Kidney epithelial cell (primary cell): ENCODE results near the gene EEF2K. TPM values are rescaled to one million over a fixed set of nuclear protein-coding genes. Genes with fewer than 3 reads are reported as not detected.
A peak's percentile ranks its signal among the peaks of the same experiment; 100 is the strongest.

ENCODE experiments used
- DNase-seq: peaks from one replicate; pipeline ENCODE4 v3.0.0-alpha.2; 2010; ENCODE audit warnings: low read depth
- H3K27me3 ChIP-seq: 2 replicates; pipeline ENCODE4 v1.6.0; 2011; ENCODE audit warnings: low read length; ENCODE audit not compliant: control insufficient read depth, insufficient read depth
- H3K36me3 ChIP-seq: 2 replicates; pipeline ENCODE4 v1.5.1; 2011; ENCODE audit warnings: low read length; ENCODE audit not compliant: control insufficient read depth, insufficient read depth
- H3K4me3 ChIP-seq: 2 replicates; pipeline ENCODE4 v1.5.1; 2011; ENCODE audit warnings: low read depth, mild to moderate bottlenecking, control low read depth, low read length
- CTCF ChIP-seq: IDR thresholded peaks from 2 replicates; pipeline ENCODE4 v1.5.1; 2011; ENCODE audit warnings: mild to moderate bottlenecking, moderate library complexity, low read length, control low read depth, inconsistent platforms; ENCODE audit not compliant: insufficient read depth, poor library complexity, severe bottlenecking
- total RNA-seq: library from RNA; depleted of rRNA; stranded (reverse); fragments of >200 nt; gene quantifications from 2 replicates; pipeline ENCODE4 v1.2.3, GENCODE V29; 2015

EEF2K gene
- total RNA-seq, 1 donor from 2014 or later, result 6.8 TPM

DNA sequence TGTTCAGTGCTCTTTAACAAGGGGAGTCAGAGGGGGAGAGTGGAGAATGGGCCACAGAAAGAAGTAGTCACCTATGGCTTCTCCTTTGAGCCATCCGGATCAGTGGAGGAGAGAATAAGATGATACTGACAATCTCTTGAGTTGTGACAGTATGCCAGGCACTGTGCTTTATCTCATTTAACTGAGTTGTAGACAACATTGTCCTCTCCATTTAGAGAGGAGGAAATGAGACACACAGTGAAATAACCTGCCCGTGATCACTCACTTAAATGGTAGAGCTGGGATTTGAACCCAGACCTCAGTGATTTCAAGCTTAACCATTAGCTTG, 17.8 kb upstream of the EEF2K start:
- H3K36me3 ChIP-seq, result no peaks in the 10 kb centered on the region
- DNase-seq, result no peak
- H3K27me3 ChIP-seq, result no peaks in the 10 kb centered on the region
- TF ChIP-seq CTCF, result no peak
- H3K4me3 ChIP-seq, result no peak overlapping the region

DNA sequence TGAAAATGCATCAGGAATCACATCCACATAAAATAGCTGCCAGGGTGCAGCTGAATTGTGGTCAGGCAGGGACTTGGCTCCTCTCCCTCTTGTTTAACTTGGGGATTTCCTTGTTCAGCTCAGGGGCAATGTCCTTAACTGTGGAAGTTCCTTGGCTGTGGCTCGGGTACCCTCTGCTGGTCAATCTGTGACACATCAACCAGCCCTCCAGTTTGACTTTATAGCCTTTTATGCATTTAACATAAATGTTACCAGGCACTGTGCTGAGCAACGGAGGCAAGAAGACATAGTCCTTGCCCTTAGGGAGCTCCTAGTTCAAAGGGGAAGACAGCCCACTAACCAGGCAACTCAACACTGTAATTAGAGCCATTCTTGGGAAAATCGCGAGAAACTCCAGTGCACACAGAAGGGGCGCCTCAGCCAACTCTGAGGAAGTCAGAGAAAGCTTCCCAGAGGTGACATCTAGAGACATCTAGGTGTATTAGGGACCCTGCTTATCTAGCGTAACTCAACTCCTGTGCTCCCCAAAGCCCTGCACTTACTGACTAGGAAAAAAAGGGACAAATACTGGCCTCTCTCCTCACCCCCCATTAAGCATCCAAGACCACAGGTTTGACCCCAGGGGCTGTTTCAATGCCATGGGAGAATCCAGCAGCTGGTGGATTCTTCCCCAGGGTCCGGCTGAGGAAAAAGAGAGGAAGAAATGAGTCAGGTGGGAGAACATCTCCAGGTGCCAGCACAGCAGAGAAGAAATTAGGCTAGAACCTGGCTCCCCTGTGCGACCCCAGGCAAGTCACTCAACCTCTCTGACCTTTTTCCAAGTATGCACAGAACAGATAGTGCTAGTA, 17.3 kb upstream of the EEF2K start:
- TF ChIP-seq CTCF, result peak; percentile 83
- no peaks in the 10 kb centered on the region for H3K36me3 ChIP-seq
- no peak overlapping the region for H3K4me3 ChIP-seq
- DNase-seq, result peak; percentile 85
- no peaks in the 10 kb centered on the region for H3K27me3 ChIP-seq

DNA sequence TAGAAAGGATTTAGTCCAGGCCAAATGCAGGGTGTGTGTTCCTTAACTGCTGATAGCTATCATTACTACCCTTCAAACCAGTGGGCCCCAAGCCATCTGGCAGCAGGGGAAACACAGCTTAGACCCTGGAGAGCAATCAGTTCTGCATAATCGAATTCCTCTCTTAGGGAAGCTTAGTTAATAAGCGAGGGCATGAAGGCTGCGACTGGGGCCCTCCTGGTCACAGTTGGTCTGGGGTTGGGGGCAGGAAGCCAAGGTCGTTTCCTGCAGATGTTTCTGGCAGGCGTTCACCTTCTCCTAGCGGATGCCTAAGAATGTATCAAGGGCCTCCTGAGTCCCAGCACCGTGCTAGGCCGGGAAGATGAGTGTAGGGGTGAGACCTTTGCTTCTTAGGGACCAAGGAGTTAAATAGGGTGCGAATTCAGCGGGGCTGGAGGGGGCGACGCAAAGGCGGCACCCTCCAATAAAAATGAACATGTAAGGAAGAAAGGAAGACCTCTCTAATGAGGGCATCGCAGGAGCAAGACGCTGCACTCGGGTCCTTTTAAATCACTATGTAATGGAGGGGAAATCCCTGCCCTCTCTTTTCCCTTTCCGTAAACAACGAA, 16.5 kb upstream of the EEF2K start:
- H3K27me3 ChIP-seq, result no peaks in the 10 kb centered on the region
- DNase-seq, result no peak
- H3K4me3 ChIP-seq, result peak overlapping the region; percentile 59
- no peaks in the 10 kb centered on the region for H3K36me3 ChIP-seq
- TF ChIP-seq CTCF, result no peak

DNA sequence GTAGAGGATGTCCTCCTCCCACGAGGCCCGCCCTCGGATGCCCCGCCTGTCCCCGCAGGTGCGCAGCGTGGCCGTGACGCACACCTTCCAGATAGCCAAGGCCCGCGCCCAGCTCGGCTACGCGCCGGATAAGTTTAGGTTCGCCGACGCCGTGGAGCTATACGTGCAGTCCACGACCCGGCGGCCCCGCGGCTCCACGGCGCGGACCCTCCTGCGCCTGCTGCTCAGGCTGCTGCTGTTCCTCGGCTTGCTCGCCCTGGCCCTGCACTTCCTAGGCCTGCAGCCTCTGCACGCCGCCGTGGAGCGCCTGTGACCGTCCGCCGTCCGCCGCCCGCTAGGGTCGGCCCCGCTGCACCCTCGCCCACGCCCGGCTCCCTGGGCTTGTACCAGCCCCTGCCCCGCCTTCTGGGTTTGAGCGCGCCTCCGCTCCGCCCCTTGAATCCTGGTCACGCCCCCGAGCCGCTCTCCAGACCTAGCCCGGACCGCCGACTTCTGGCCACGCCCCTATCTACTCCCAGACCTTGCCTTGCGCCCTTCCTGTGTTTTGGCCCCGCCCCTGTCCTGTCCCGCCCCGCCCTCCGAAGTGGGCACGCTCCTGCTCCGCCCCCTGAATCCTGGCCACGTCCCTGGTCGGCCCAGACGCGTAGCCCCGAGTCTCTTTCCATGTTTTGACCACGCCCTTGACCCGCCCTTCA, 15.8 kb upstream of the EEF2K start:
- no peak for TF ChIP-seq CTCF
- DNase-seq, result no peak
- H3K4me3 ChIP-seq, result peak overlapping the region; percentile 59
- no peaks in the 10 kb centered on the region for H3K36me3 ChIP-seq
- H3K27me3 ChIP-seq, result no peaks in the 10 kb centered on the region

GRCh38 chr16:22190776-22191531, 15.1 kb upstream of the EEF2K start:
- no peak for TF ChIP-seq CTCF
- DNase-seq, result peak; percentile 93
- no peaks in the 10 kb centered on the region for H3K27me3 ChIP-seq
- H3K4me3 ChIP-seq, result peak overlapping the region; percentile 65
- no peaks in the 10 kb centered on the region for H3K36me3 ChIP-seq
